Measurements from ENCODE around the gene BTBD16. TPM values are rescaled to one million over a fixed set of nuclear protein-coding genes. Genes with fewer than 3 reads are reported as not detected.

The BTBD16 gene
- total and polyA plus RNA-seq, 2 donors from 2014 or later: 0.34 to 1.2 TPM

DNA sequence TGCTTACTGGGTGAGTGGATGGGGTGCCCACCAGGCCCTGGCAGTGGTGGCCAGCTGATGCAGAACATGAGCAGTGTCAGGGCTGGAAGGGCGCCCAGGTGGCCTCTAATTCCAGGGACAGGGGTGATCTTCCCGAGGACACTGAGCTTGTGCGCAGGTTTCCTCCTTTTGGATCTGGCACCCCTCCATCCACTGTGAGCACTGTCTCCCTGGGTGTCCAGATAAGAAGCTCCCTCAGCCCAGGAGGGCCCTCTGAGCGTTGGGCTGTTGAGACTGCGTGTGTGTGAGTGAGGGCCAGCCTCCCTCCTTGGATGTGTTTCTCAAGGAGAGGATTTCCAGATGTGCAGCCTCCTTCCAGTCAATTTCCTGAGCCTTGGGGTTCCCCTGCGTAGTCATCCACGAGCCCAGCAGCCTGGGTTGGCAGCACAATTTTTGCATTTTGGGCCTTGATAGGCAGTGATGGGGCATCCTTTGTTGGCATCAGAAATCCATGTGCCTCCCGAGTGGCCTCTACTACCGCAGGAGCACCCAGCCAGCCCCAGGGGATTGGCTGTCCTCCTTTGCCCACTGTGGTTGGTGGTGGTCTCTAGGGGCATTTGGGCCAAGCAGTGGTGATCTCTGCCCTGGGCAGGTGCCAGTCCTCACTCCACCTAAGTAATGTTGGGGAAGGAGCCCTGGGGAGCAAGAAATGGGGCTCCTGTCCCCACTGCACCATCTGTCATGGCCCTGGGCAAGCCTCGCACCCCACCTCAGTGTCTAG, 20.9 kb upstream of the BTBD16 start:
- DNase-seq: no peak
- H3K9ac ChIP-seq (ENCODE audit: low read length in 3 of 3): no peak overlapping the region
- H3K9me3 ChIP-seq (ENCODE audit: control insufficient read depth in 2 of 3, insufficient read depth in 1 of 3, low read length in 3 of 3): no peaks in the 10 kb centered on the region
- no peak for FAIRE-seq
- peaks cover 0 to 33% (median 8%) of the 10 kb centered on the region in 3 donors for H3K36me3 ChIP-seq (ENCODE audit: control insufficient read depth in 2 of 3, insufficient read depth in 3 of 3, low read length in 3 of 3)
- H3K4me3 ChIP-seq (ENCODE audit: low read length in 3 of 3): no peak overlapping the region
- H3K27ac ChIP-seq (ENCODE audit: low read depth in 2 of 2, low read length in 2 of 2): no peak overlapping the region
- no peaks in the 10 kb centered on the region for H3K4me1 ChIP-seq (ENCODE audit: control insufficient read depth in 2 of 3, insufficient read depth in 2 of 3, low read depth in 1 of 3, low read length in 3 of 3)
- intact Hi-C loops (cut with DNase I): no loop called here
- no peaks in the 10 kb centered on the region for H3K27me3 ChIP-seq (ENCODE audit: control insufficient read depth, insufficient read depth, low read length)
- no peak for TF ChIP-seq CTCF (IDR thresholded peaks at IDR 0.05; ENCODE audit: borderline replicate concordance, extremely low read depth, insufficient read depth)

GRCh38 chr10:122251459-122252255, 19.4 kb upstream of the BTBD16 start:
- peaks cover 0 to 23% (median 8%) of the 10 kb centered on the region in 3 donors for H3K36me3 ChIP-seq (ENCODE audit: control insufficient read depth in 2 of 3, insufficient read depth in 3 of 3, low read length in 3 of 3)
- H3K4me3 ChIP-seq (ENCODE audit: low read length in 3 of 3): no peak overlapping the region
- DNase-seq (no peak), FAIRE-seq (no peak)
- H3K9ac ChIP-seq (ENCODE audit: low read length in 3 of 3): no peak overlapping the region
- H3K27me3 ChIP-seq (ENCODE audit: control insufficient read depth, insufficient read depth, low read length): no peaks in the 10 kb centered on the region
- intact Hi-C loops (cut with DNase I): no loop called here
- H3K4me1 ChIP-seq (ENCODE audit: control insufficient read depth in 2 of 3, insufficient read depth in 2 of 3, low read depth in 1 of 3, low read length in 3 of 3): no peaks in the 10 kb centered on the region
- H3K9me3 ChIP-seq (ENCODE audit: control insufficient read depth in 2 of 3, insufficient read depth in 1 of 3, low read length in 3 of 3): no peaks in the 10 kb centered on the region
- no peak overlapping the region for H3K27ac ChIP-seq (ENCODE audit: low read depth in 2 of 2, low read length in 2 of 2)
- no peak for TF ChIP-seq CTCF (IDR thresholded peaks at IDR 0.05; ENCODE audit: borderline replicate concordance, extremely low read depth, insufficient read depth)

- no peak for TF ChIP-seq CTCF (IDR thresholded peaks at IDR 0.05; ENCODE audit: borderline replicate concordance, extremely low read depth, insufficient read depth)
- Histone ChIP-seq H3K36me3 (ENCODE audit: control insufficient read depth in 2 of 3, insufficient read depth in 3 of 3, low read length in 3 of 3) (peaks cover 0 to 20% (median 8%) of the 10 kb centered on the region in 3 donors), H3K27ac (ENCODE audit: low read depth in 2 of 2, low read length in 2 of 2) (no peak overlapping the region), H3K4me1 (ENCODE audit: control insufficient read depth in 2 of 3, insufficient read depth in 2 of 3, low read depth in 1 of 3, low read length in 3 of 3) (no peaks in the 10 kb centered on the region), H3K9ac (ENCODE audit: low read length in 3 of 3) (no peak overlapping the region), H3K27me3 (ENCODE audit: control insufficient read depth, insufficient read depth, low read length) (no peaks in the 10 kb centered on the region), H3K9me3 (ENCODE audit: control insufficient read depth in 2 of 3, insufficient read depth in 1 of 3, low read length in 3 of 3) (no peaks in the 10 kb centered on the region), H3K4me3 (ENCODE audit: low read length in 3 of 3) (no peak overlapping the region)
- FAIRE-seq (no peak), DNase-seq (no peak)
- intact Hi-C loops (cut with DNase I): no loop called here
Observed at GRCh38 chr10:122252805-122253204, 18.3 kb upstream of the BTBD16 start.
